Tibial artery (tissue), 4 donors: ENCODE data around the gene CUX1.
"Not testable (repeated sequence)": the region's sequence is repeated elsewhere in the genome, so short reads cannot be mapped to it uniquely, and the experiment has no call there.

ENCODE experiments used
- DNase-seq, 2 donors: peaks; one replicate each; pipeline ENCODE4 v3.0.0-alpha.2; 2019
- H3K27ac ChIP-seq, 2 donors: fragments of 200-600 bp; sonication (generic) in 1 of 2; 1 replicate in 1 of 2; 2 replicates in 1 of 2; pipeline ENCODE4 v1.5.1; 2018 to 2019; ENCODE audit warnings: mild to moderate bottlenecking in 1 of 2
- H3K27me3 ChIP-seq, 2 donors: fragments of 200-600 bp; sonication (generic) in 1 of 2; one replicate each; pipeline versions ENCODE4 v1.5.1 to v1.6.0; 2016 to 2019
- H3K36me3 ChIP-seq, 3 donors: fragments of 200-600 bp; sonication (generic) in 2 of 3; one replicate each; pipeline ENCODE4 v1.5.1; 2016 to 2019; ENCODE audit warnings: mild to moderate bottlenecking in 2 of 3
- H3K4me1 ChIP-seq, 4 donors: fragments of 200-600 bp; sonication (generic) in 2 of 4; 1 replicate in 3 of 4; 2 replicates in 1 of 4; pipeline ENCODE4 v1.5.1; 2016 to 2019
- H3K4me3 ChIP-seq, 2 donors: fragments of 200-600 bp; sonication (generic) in 1 of 2; 1 replicate in 1 of 2; 2 replicates in 1 of 2; pipeline ENCODE4 v1.5.1; 2018 to 2019; ENCODE audit warnings: mild to moderate bottlenecking in 2 of 2
- H3K9me3 ChIP-seq, 3 donors: fragments of 200-600 bp; sonication (generic) in 1 of 3; one replicate each; pipeline ENCODE4 v1.5.1; 2016 to 2019
- CTCF ChIP-seq, 2 experiments: fragments of 200-600 bp in 1 of 2; fragments of 450-650 bp in 1 of 2; IDR thresholded peaks; one replicate each; pipeline ENCODE4 v1.5.1; 2017 to 2019; ENCODE audit warnings: antibody characterized with exemption in 2 of 2, mild to moderate bottlenecking in 1 of 2, moderate library complexity in 1 of 2
- intact Hi-C: fragments of 100-400 bp; cut with DNase I; formaldehyde crosslinking; loops from one replicate; pipeline ENCODE4 v1.15.0; 2023; ENCODE audit warnings: low total_unique reads

CUX1 gene

GRCh38 chr7:101918426-101918825, 101.0 kb downstream of the CUX1 start:
- Histone ChIP-seq H3K9me3 (no peaks in the 10 kb centered on the region), H3K27ac (no peak overlapping the region), H3K4me3 (no peak overlapping the region), H3K4me1 (peaks cover 0 to 24% (median 16%) of the 10 kb centered on the region in 4 donors), H3K27me3 (no peaks in the 10 kb centered on the region), H3K36me3 (peaks cover 10 to 40% (median 28%) of the 10 kb centered on the region in 3 donors)
- no peak for TF ChIP-seq CTCF (IDR thresholded peaks at IDR 0.05)
- intact Hi-C loops, result no loop called here
- DNase-seq, result peak in 1 of 2 donors; percentile 10

GRCh38 chr7:101919363-101920115, 102.1 kb downstream of the CUX1 start:
- intact Hi-C loops, result loop anchor here (5.0 kb wide), 1 partner anchor 32 kb away; no protein-coding TSS in a partner anchor
- H3K36me3 ChIP-seq, result peaks cover 10 to 40% (median 28%) of the 10 kb centered on the region in 3 donors
- H3K4me3 ChIP-seq, result no peak overlapping the region
- H3K27ac ChIP-seq, result no peak overlapping the region
- peak in 1 of 2 donors; percentile 12 for DNase-seq
- peaks cover 0 to 27% (median 14%) of the 10 kb centered on the region in 4 donors for H3K4me1 ChIP-seq
- H3K9me3 ChIP-seq, result no peaks in the 10 kb centered on the region
- no peak for TF ChIP-seq CTCF (IDR thresholded peaks at IDR 0.05)
- no peaks in the 10 kb centered on the region for H3K27me3 ChIP-seq

- Histone ChIP-seq H3K36me3 (peaks cover 10 to 36% (median 24%) of the 10 kb centered on the region in 3 donors), H3K4me1 (peaks cover 0 to 32% (median 14%) of the 10 kb centered on the region in 4 donors), H3K4me3 (no peak overlapping the region), H3K27me3 (no peaks in the 10 kb centered on the region), H3K9me3 (no peaks in the 10 kb centered on the region), H3K27ac (no peak overlapping the region)
- no peak for DNase-seq
- intact Hi-C loops, result loop anchor here (5.0 kb wide), 1 partner anchor 34 kb away; no protein-coding TSS in a partner anchor
- TF ChIP-seq CTCF (IDR thresholded peaks at IDR 0.05), result no peak
Measured at GRCh38 chr7:101921061-101921460, 103.6 kb downstream of the CUX1 start.

- Histone ChIP-seq H3K4me1 (peaks cover 0 to 32% (median 14%) of the 10 kb centered on the region in 4 donors), H3K36me3 (peaks cover 10 to 29% (median 17%) of the 10 kb centered on the region in 3 donors), H3K27ac (peak overlapping the region; percentile 89 to 92)
- H3K4me3 ChIP-seq, H3K27me3 ChIP-seq, H3K9me3 ChIP-seq: not testable (repeated sequence)
- intact Hi-C loops, result loop anchor here (5.0 kb wide), 1 partner anchor 35 kb away; no protein-coding TSS in a partner anchor
- DNase-seq, result peak in 1 of 2 donors; percentile 0
Measured at GRCh38 chr7:101921546-101922489, 104.4 kb downstream of the CUX1 start.

GRCh38 chr7:101922631-101923601, 105.5 kb downstream of the CUX1 start:
- intact Hi-C loops, result loop anchor here (5.0 kb wide), 1 partner anchor 36 kb away; no protein-coding TSS in a partner anchor
- Histone ChIP-seq H3K36me3 (peaks cover 0 to 19% (median 8%) of the 10 kb centered on the region in 3 donors), H3K9me3 (no peaks in the 10 kb centered on the region), H3K27me3 (no peaks in the 10 kb centered on the region), H3K4me1 (peaks cover 0 to 32% (median 14%) of the 10 kb centered on the region in 4 donors), H3K27ac (peak overlapping the region; percentile 89 to 92), H3K4me3 (peak overlapping the region; percentile 34 to 41)
- DNase-seq, result no peak
- TF ChIP-seq CTCF (IDR thresholded peaks at IDR 0.05), result no peak
